Measurements from ENCODE around the gene SRM.
"Not testable (repeated sequence)": the region's sequence is repeated elsewhere in the genome, so short reads cannot be mapped to it uniquely, and the experiment has no call there.

Gene SRM

DNA sequence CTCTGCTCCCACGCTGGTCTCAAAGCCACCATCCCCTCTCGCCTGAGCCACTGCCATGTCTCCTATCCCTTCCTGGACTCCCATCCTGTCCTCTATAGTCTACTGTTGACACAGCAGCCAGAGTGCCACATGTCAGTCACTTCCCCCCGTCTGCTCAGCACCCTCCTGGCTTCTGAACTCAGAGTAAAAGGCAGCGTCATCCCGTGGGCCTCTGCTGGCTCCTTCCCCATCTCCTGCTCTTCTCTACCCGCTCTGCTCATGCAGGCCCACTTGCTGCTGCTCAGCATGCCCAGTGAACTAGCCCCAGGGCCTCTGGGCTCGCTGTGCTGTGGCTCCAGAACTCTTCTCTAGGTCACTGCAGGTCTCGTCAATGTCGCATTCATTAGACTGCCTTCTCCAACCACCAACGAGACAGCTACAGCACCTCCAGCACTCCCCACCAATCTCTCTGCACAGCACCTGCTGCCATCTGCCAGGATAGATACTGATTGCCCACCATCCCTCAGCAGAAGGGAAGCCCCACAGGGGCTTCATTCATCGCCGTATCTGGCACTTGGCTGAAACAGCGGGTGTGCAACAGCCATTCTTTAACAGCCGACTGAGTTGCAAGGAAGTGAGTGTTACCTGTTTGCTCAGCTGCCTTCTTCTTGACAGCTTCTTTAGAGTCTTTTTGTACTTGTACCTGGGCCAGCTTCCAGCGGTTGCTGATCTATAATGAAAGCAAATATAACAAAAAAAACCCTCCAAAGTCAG lies 11.8 kb upstream of the SRM start:
- Histone ChIP-seq H3K9ac (ENCODE audit: low read depth, low read length) (no peak overlapping the region), H3K36me3 (ENCODE audit: insufficient read depth, low read length) (peaks cover 62% of the 10 kb centered on the region), H3K4me1 (ENCODE audit: insufficient read depth, low read length) (no peaks in the 10 kb centered on the region), H3K9me3 (ENCODE audit: control insufficient read depth, insufficient read depth, low read length) (no peaks in the 10 kb centered on the region)

DNA sequence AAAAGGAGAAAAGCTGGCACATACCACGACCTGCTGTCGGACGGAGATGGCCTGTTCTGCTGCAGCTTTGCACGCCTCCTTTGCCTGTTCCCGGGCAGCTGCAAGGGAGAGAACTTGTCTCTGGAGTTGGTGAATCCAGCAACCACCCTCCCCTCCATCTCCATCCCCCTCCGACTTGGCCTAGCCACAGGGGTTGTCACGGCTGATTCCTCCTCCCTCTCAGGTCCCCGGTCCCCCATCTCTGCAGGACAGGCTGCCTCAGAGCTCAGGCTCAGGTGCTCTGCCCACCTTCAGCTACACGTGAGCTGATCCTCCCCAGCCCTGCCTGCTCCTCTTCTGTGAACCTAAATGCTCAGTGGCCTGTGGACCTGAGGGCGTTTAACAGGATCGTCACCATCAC lies 11.1 kb upstream of the SRM start:
- Histone ChIP-seq H3K4me1 (ENCODE audit: insufficient read depth, low read length) (no peaks in the 10 kb centered on the region), H3K9me3 (ENCODE audit: control insufficient read depth, insufficient read depth, low read length) (no peaks in the 10 kb centered on the region), H3K9ac (ENCODE audit: low read depth, low read length) (no peak overlapping the region), H3K36me3 (ENCODE audit: insufficient read depth, low read length) (peaks cover 56% of the 10 kb centered on the region)

DNA sequence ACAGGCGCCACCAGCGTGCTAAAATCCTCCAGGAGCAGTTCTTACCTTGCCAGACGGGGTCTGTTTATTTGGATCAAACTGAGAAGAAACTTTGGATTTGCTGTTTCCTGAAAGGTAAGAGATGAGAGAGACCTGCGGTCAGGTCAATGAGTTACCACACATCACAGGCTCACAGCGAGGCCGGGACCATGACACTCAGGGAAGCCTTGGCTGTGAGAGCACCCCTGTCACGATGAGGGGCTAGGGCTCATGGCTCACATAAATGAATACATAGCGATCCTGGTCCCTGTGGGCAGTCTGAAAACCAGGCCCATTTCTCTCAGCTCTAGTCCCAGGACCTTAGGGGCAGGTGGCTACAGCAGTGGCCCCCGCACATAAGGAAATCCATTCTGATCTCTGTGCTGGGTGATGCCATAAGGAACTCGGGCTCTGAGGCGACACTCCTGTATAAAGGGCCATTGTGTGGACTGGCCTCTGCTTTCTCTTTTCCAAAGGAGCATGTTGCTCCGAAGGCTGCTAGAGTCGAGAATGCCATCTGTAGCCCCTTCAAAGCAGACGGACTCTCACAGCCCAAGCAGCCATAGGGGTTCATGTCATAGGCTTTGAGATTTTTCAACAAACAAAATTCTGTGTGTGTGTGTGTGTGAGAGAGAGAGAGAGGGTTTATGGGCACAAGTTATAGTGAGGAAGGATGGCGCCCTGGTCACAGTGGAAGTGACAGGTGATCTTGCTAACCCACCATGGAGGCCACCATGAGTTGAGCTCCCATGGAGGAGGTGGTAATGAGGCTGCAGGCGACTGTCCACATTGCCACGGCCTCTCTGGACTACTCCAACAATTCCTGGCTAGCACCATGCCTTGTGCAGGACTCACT lies 9.0 kb upstream of the SRM start:
- Histone ChIP-seq H3K36me3 (ENCODE audit: insufficient read depth, low read length) (peaks cover 42% of the 10 kb centered on the region), H3K9ac (ENCODE audit: low read depth, low read length) (no peak overlapping the region), H3K4me1 (ENCODE audit: insufficient read depth, low read length) (no peaks in the 10 kb centered on the region), H3K9me3 (ENCODE audit: control insufficient read depth, insufficient read depth, low read length) (no peaks in the 10 kb centered on the region)

DNA sequence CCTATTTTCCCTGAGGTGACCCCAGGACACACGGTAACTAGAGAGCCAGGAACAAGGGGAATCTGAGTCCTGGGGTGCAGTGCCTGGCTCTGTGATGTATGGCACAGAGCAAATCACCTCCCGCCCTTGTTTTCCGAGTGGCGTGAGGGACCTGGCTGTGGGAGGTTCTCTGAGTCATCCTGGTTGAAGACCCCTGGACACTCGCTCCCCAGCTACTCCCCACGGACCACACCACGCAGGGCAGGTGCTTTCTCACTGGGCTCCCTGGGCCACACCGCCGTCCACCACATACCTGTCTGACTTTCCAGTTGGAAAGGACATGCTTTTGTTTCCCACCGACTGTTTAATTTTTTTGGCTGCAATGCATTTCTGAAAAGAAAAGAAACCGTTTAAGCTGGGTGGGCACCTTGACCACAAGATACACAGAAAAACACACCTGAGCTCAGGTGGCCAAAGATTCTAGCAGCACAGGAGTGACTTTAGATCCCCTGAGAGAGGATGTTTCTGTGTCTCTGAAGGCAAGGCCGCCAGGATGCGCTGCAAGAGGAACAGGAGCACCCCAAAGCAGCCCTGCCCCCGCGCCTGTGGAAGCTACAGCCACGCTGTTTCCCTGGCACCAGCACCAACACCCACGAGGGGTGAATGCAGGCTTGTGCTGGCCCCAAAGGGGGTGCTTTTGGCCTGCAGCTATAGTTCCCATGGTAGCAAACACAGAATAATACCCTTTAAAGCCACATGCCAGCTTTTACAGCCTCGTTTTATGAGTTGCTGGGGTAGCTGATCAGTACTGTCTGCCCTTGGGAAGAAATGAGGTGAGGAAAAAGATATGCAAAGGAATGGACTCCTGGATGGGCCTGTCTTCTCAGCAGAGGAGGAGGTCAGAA lies 8.1 kb upstream of the SRM start:
- Histone ChIP-seq H3K4me1 (ENCODE audit: insufficient read depth, low read length) (no peaks in the 10 kb centered on the region), H3K36me3 (ENCODE audit: insufficient read depth, low read length) (peaks cover 38% of the 10 kb centered on the region), H3K9me3 (ENCODE audit: control insufficient read depth, insufficient read depth, low read length) (no peaks in the 10 kb centered on the region), H3K9ac (ENCODE audit: low read depth, low read length) (no peak overlapping the region)

GRCh38 chr1:11065796-11066195 lies 6.0 kb upstream of the SRM start:
- no peaks in the 10 kb centered on the region for H3K9me3 ChIP-seq (ENCODE audit: control insufficient read depth, insufficient read depth, low read length)
- peaks cover 25% of the 10 kb centered on the region for H3K36me3 ChIP-seq (ENCODE audit: insufficient read depth, low read length)
- H3K9ac ChIP-seq (ENCODE audit: low read depth, low read length) = no peak overlapping the region
- H3K4me1 ChIP-seq (ENCODE audit: insufficient read depth, low read length) = no peaks in the 10 kb centered on the region

DNA sequence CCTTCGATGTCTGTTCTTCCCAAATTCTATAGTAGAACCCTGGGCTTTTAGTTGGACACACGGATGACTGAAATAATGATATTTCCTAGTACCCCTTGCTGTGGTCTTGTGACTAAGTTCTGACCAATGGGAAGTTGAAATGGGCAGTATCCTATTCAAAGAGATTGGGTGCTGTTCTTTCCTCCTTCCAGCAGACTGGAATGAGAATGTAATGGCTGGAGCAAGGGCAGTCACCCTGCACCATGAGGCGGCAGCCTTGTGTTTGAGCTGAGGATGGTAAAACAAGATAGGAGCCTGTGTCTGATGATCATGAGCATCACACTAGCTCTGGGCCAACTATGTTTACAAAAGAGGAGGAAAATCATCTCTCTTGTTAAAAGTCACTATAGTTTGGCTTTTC lies 5.1 kb upstream of the SRM start:
- H3K9ac ChIP-seq (ENCODE audit: low read depth, low read length) = no peak overlapping the region
- H3K36me3 ChIP-seq (ENCODE audit: insufficient read depth, low read length) = peaks cover 21% of the 10 kb centered on the region
- H3K9me3 ChIP-seq (ENCODE audit: control insufficient read depth, insufficient read depth, low read length) = no peaks in the 10 kb centered on the region
- H3K4me1 ChIP-seq (ENCODE audit: insufficient read depth, low read length) = no peaks in the 10 kb centered on the region

- peaks cover 21% of the 10 kb centered on the region for H3K36me3 ChIP-seq (ENCODE audit: insufficient read depth, low read length)
- H3K9ac ChIP-seq (ENCODE audit: low read depth, low read length); H3K9me3 ChIP-seq (ENCODE audit: control insufficient read depth, insufficient read depth, low read length); H3K4me1 ChIP-seq (ENCODE audit: insufficient read depth, low read length): not testable (repeated sequence)
Measured at GRCh38 chr1:11063937-11064537, 4.2 kb upstream of the SRM start.

DNA sequence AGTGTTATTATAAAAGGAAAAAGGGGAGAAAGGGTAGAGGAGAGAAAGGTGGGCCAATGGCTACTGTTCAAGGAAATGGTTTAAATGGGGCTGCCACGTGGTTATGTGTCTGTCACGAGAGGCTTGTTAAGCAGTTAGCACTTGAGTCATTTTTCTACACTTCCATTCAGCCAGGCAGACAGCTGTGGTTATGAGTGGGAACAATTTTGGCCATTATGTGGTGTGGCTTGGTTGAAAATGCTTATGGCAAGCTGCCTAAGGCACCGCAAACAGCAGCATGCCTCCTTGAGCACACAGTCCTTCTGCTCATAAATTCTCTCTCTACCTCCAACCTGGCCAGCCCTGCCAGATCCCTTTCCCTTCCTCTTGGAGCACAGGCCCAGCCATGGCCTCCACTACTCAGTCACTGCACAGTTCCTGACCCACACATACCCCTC lies 3.2 kb upstream of the SRM start:
- Histone ChIP-seq H3K36me3 (ENCODE audit: insufficient read depth, low read length) (peaks cover 12% of the 10 kb centered on the region), H3K9me3 (ENCODE audit: control insufficient read depth, insufficient read depth, low read length) (no peaks in the 10 kb centered on the region), H3K9ac (ENCODE audit: low read depth, low read length) (no peak overlapping the region), H3K4me1 (ENCODE audit: insufficient read depth, low read length) (no peaks in the 10 kb centered on the region; the same call in 1 of the 2 replicates)

GRCh38 chr1:11061652-11062365 lies 2.0 kb upstream of the SRM start:
- H3K9me3 ChIP-seq (ENCODE audit: control insufficient read depth, insufficient read depth, low read length) = no peaks in the 10 kb centered on the region
- H3K9ac ChIP-seq (ENCODE audit: low read depth, low read length) = no peak overlapping the region
- H3K36me3 ChIP-seq (ENCODE audit: insufficient read depth, low read length) = peaks cover 5% of the 10 kb centered on the region
- H3K4me1 ChIP-seq (ENCODE audit: insufficient read depth, low read length) = no peaks in the 10 kb centered on the region; the same call in 1 of the 2 replicates

GRCh38 chr1:11059155-11059967 lies 457 bp downstream of the SRM start:
- no peaks in the 10 kb centered on the region for H3K9me3 ChIP-seq (ENCODE audit: control insufficient read depth, insufficient read depth, low read length)
- peaks cover 3% of the 10 kb centered on the region; the same call in 1 of the 2 replicates for H3K36me3 ChIP-seq (ENCODE audit: insufficient read depth, low read length)
- peak overlapping the region; percentile 84 for H3K9ac ChIP-seq (ENCODE audit: low read depth, low read length)
- no peaks in the 10 kb centered on the region; the same call in 1 of the 2 replicates for H3K4me1 ChIP-seq (ENCODE audit: insufficient read depth, low read length)

DNA sequence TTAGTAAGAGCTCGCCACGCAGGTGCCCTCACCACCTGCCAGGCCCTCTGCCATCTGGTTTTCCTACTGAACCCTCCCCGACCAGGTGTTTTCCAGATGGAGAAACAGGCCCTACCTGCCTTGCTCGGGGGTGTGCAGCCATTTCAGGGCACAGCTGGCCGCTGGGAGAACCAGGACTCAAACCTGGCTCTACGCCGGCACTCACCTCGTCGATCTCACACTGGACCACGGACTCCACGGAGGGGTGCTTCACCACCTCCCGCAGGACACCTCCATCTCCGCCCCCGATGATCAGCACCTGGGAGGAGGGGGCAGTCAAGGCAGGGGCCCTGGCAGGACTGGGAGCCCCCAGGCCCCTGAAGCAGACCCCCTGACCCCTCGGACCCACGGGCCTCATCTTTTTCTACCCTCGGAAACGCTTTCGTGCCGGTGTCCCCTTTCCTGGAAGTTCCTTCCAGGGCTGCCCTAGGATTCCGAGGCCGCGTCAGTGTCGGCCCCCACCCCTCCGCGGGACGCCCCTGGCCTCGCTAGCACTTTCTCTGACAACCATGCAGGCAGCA lies 1.1 kb downstream of the SRM start:
- Histone ChIP-seq H3K9ac (ENCODE audit: low read depth, low read length) (peak overlapping the region; percentile 84), H3K36me3 (ENCODE audit: insufficient read depth, low read length) (peaks cover 3% of the 10 kb centered on the region; the same call in 1 of the 2 replicates), H3K9me3 (ENCODE audit: control insufficient read depth, insufficient read depth, low read length) (no peaks in the 10 kb centered on the region), H3K4me1 (ENCODE audit: insufficient read depth, low read length) (no peaks in the 10 kb centered on the region; the same call in 1 of the 2 replicates)

GRCh38 chr1:11058026-11058425 lies 1.8 kb downstream of the SRM start:
- peaks cover 1% of the 10 kb centered on the region; the same call in 1 of the 2 replicates for H3K4me1 ChIP-seq (ENCODE audit: insufficient read depth, low read length)
- H3K9ac ChIP-seq (ENCODE audit: low read depth, low read length) = no peak overlapping the region
- H3K36me3 ChIP-seq (ENCODE audit: insufficient read depth, low read length) = no peaks in the 10 kb centered on the region
- no peaks in the 10 kb centered on the region for H3K9me3 ChIP-seq (ENCODE audit: control insufficient read depth, insufficient read depth, low read length)

Data from ES-I3 (cell line).